Panc1 (cell line): ENCODE measurements around the gene TMED5. TPM values are rescaled to one million over a fixed set of nuclear protein-coding genes. Genes with fewer than 3 reads are reported as not detected.

ENCODE experiments used
- ATAC-seq: fragments of 200-7000 bp; cut with Tn5 transposase; 2 replicates; pipeline ENCODE4 v1.9.1; 2020; ENCODE audit warnings: mild to moderate bottlenecking, moderate library complexity
- BruUV-seq: library from RNA; stranded (reverse); fragments of 400-500 nt; replicated peaks from 2 replicates; lab custom pipeline; 2021; lab: Mats Ljungman, UMichigan
- CTCF ChIA-PET: fragments of 300-600 bp; sonication (Branson Sonifier 250); formaldehyde crosslinking; loops from one replicate; lab custom pipeline; 2022; ENCODE audit warnings: antibody characterized with exemption; lab: Charles Lee
- POLR2A ChIA-PET: fragments of 300-600 bp; sonication (Branson Sonifier 250); formaldehyde crosslinking; loops from one replicate; lab custom pipeline; 2022; ENCODE audit warnings: antibody characterized with exemption; lab: Charles Lee
- DNase-seq: peaks from one replicate; pipeline ENCODE4 v3.0.0-alpha.2; 2010; ENCODE audit warnings: low read depth, low spot score
- H3K27ac ChIP-seq: 2 replicates; pipeline ENCODE4 v1.5.1; 2011; ENCODE audit warnings: mild to moderate bottlenecking, low read length, inconsistent platforms
- H3K27me3 ChIP-seq: fragments of 200-500 bp; sonication (Bioruptor generic); 2 replicates; pipeline ENCODE4 v1.6.0; 2014; ENCODE audit warnings: low read length, inconsistent platforms; ENCODE audit not compliant: control insufficient read depth, insufficient read depth
- H3K36me3 ChIP-seq: fragments of 200-500 bp; sonication (Bioruptor generic); 2 replicates; pipeline ENCODE4 v1.5.1; 2014; ENCODE audit warnings: inconsistent platforms, mild to moderate bottlenecking, low read length, moderate library complexity; ENCODE audit not compliant: control insufficient read depth, insufficient read depth
- H3K4me1 ChIP-seq: 2 replicates; pipeline ENCODE4 v1.5.1; 2011; ENCODE audit warnings: inconsistent platforms, mild to moderate bottlenecking, low read length, moderate library complexity; ENCODE audit not compliant: control insufficient read depth, insufficient read depth
- H3K4me3 ChIP-seq, 2 experiments: 2 replicates each; pipeline ENCODE4 v1.5.1; 2011 to 2012; ENCODE audit warnings: low read depth in 2 of 2, low read length in 2 of 2, mild to moderate bottlenecking in 2 of 2, inconsistent platforms in 1 of 2, moderate library complexity in 1 of 2
- H3K9me3 ChIP-seq: fragments of 200-500 bp; sonication (Bioruptor generic); 2 replicates; pipeline ENCODE4 v1.5.1; 2014; ENCODE audit warnings: low read depth, mild to moderate bottlenecking, inconsistent platforms, low read length, moderate library complexity; ENCODE audit not compliant: control insufficient read depth, insufficient read depth
- CTCF ChIP-seq: fragments of 450-650 bp; IDR thresholded peaks from 2 replicates; pipeline ENCODE4 v1.5.1; 2017; ENCODE audit warnings: mild to moderate bottlenecking
- POLR2AphosphoS5 ChIP-seq: IDR thresholded peaks from 2 replicates; pipeline ENCODE4 v1.6.1; 2012; ENCODE audit warnings: mild to moderate bottlenecking, low read depth, low read length, moderate library complexity
- SIN3A ChIP-seq: IDR thresholded peaks from 2 replicates; pipeline ENCODE4 v1.6.1; 2012; ENCODE audit warnings: low read depth, mild to moderate bottlenecking, low read length, moderate library complexity, borderline replicate concordance; ENCODE audit not compliant: insufficient read depth
- TCF7L2 ChIP-seq: IDR thresholded peaks from 2 replicates; pipeline ENCODE4 v1.6.1; 2011; ENCODE audit warnings: mild to moderate bottlenecking, low read depth, low read length, inconsistent platforms
- in situ Hi-C: cut with HindIII; loops from 2 replicates; pipeline ENCODE4 v1.10.0; 2016; ENCODE audit warnings: low sequenced_read_pairs, low pct_unique_long_range_greater_than_20kb
- intact Hi-C: fragments of 100-400 bp; cut with micrococcal nuclease; formaldehyde crosslinking; loops from one replicate; pipeline ENCODE4 v1.10.0; 2022; ENCODE audit not compliant: unreplicated experiment
- total RNA-seq: library from RNA; stranded (reverse); gene quantifications from one replicate; pipeline ENCODE4 v1.2.1, GENCODE V29; 2021; ENCODE audit not compliant: unreplicated experiment
- TF ChIP-seq, protein P1 (sequence below), 2 experiments: IDR thresholded peaks; 2 replicates each; pipeline ENCODE4 v1.6.1; 2011 to 2012; ENCODE audit warnings: low read depth in 2 of 2, control low read depth in 1 of 2, low read length in 1 of 2, mild to moderate bottlenecking in 1 of 2, moderate library complexity in 1 of 2; ENCODE audit not compliant: insufficient read depth in 1 of 2

TMED5 gene
- total RNA-seq, 1 experiment from 2014 or later: 45.6 TPM

DNA sequence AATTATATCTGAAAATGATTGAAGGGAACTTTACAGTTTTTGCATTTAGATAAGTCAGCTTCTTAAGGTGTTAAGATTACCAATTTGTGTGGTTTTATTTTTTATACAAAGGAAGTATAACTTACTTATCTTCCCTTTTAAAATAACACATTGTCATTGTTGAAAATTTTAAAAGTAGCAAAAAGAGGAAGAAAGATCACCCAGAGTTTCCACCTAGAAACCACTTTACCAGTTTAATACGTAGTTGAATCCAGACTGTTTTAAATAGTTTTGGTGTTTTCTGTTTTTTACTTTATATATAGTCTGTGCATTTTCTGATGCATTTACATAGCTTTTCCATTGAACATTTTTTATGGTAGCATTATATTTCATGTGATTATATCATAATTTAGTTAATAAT is 6.5 kb upstream of the TMED5 start:
- Histone ChIP-seq H3K27me3 (no peaks in the 10 kb centered on the region), H3K4me1 (peaks cover 2% of the 10 kb centered on the region; the same call in 1 of the 2 replicates), H3K4me3 (no peak overlapping the region), H3K27ac (no peak overlapping the region), H3K9me3 (no peaks in the 10 kb centered on the region), H3K36me3 (peaks cover 8% of the 10 kb centered on the region; the same call in 1 of the 2 replicates)
- in situ Hi-C loops: no loop called here
- no TSS peak for BruUV-seq
- intact Hi-C loops: no loop called here
- ATAC-seq (no peak), DNase-seq (no peak)
- ChIA-PET POLR2A (no interaction called here), CTCF (no interaction called here)
- TF ChIP-seq POLR2AphosphoS5 (no peak), SIN3A (no peak), CTCF (no peak), TCF7L2 (no peak)
- TF ChIP-seq, protein P1, sequence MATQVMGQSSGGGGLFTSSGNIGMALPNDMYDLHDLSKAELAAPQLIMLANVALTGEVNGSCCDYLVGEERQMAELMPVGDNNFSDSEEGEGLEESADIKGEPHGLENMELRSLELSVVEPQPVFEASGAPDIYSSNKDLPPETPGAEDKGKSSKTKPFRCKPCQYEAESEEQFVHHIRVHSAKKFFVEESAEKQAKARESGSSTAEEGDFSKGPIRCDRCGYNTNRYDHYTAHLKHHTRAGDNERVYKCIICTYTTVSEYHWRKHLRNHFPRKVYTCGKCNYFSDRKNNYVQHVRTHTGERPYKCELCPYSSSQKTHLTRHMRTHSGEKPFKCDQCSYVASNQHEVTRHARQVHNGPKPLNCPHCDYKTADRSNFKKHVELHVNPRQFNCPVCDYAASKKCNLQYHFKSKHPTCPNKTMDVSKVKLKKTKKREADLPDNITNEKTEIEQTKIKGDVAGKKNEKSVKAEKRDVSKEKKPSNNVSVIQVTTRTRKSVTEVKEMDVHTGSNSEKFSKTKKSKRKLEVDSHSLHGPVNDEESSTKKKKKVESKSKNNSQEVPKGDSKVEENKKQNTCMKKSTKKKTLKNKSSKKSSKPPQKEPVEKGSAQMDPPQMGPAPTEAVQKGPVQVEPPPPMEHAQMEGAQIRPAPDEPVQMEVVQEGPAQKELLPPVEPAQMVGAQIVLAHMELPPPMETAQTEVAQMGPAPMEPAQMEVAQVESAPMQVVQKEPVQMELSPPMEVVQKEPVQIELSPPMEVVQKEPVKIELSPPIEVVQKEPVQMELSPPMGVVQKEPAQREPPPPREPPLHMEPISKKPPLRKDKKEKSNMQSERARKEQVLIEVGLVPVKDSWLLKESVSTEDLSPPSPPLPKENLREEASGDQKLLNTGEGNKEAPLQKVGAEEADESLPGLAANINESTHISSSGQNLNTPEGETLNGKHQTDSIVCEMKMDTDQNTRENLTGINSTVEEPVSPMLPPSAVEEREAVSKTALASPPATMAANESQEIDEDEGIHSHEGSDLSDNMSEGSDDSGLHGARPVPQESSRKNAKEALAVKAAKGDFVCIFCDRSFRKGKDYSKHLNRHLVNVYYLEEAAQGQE (IDR thresholded peaks at IDR 0.05; ENCODE audit: insufficient read depth in 1 of 2, low read depth in 2 of 2, low read length in 1 of 2): no peak

DNA sequence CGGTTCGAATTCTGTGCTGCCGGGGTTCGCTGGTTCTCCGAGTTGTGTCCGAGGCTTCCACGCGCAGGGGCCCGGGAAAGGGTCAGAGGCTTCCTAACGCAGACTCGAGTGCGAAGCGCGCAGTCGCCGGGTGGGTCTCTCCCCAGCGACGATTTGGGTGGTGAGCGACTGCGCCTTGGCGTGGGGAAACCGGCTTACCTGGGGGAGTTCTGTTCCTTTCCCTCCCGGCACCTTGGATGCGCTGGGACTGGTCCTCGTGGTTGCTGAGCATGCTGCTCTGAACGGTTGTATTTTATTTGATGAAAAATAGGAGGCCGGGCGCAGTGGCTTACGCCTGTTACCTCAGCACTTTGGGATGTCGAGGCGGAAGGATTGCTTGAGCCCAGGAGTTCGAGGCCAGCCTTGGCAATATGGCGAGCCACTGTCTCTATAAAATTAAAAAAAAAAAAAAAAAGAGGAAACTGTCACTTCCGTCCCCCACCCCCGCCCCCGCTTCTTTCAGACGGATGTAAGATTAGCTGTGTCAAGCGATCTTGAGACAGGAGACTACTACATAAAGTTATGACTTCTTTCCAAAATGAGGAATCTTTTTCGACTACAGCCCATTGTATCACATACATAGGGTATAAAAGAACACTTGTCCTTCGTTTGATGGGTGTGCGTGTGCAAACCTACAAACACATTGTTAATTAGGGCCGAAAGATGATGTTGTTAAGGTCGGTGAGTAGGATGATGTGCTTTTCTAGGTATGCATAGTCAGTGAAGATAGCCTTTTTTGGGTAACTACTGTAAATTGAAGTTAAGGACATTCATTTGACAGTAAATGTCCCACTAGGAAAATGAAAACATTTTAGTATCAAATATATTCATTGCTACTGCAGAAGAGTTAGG is 755 bp upstream of the TMED5 start, which contains the start of gene CCDC18:
CCDC18 (plus strand) TSS at position 2 of the 891 bp plus-strand sequence. CDS start 2,638 bp downstream, outside the sequence.
- Histone ChIP-seq H3K36me3 (no peaks in the 10 kb centered on the region), H3K27me3 (no peaks in the 10 kb centered on the region), H3K9me3 (no peaks in the 10 kb centered on the region), H3K27ac (peak within 1 kb of the TSS; percentile 90), H3K4me3 (peak within 1 kb of the TSS; percentile 58 to 88), H3K4me1 (peaks cover 2% of the 10 kb centered on the region; the same call in 1 of the 2 replicates)
- in situ Hi-C loops (no loop called here), intact Hi-C loops (no loop called here)
- POLR2A ChIA-PET: no interaction called here
- no peak for DNase-seq
- ATAC-seq: peak; percentile 13
- CTCF ChIA-PET: no interaction called here
- BruUV-seq: no TSS peak
- no peak for TF ChIP-seq POLR2AphosphoS5
- TF ChIP-seq SIN3A: peak; percentile 82
- TF ChIP-seq, protein P1 (IDR thresholded peaks at IDR 0.05; ENCODE audit: insufficient read depth in 1 of 2, low read depth in 2 of 2, low read length in 1 of 2): no peak
- no peak for TF ChIP-seq TCF7L2
- TF ChIP-seq CTCF: no peak
